IMR-90 (cell line): Measurements from ENCODE around the gene PAX8. TPM values are rescaled to one million over a fixed set of nuclear protein-coding genes. Genes with fewer than 3 reads are reported as not detected.

ENCODE experiments used
- ATAC-seq: fragments of 200-7000 bp; cut with Tn5 transposase; 2 replicates; pipeline ENCODE4 v1.9.1; 2020; ENCODE audit warnings: low read depth, mild to moderate bottlenecking, moderate library complexity
- BruUV-seq: library from RNA; stranded (reverse); fragments of 400-500 nt; replicated peaks from 2 replicates; lab custom pipeline; 2021; lab: Mats Ljungman, UMichigan
- CTCF ChIA-PET: fragments of 300-600 bp; formaldehyde crosslinking; extraction: SDS; loops from one replicate; lab custom pipeline; 2021; ENCODE audit warnings: antibody characterized with exemption; lab: Yijun Ruan, JAX
- POLR2A ChIA-PET: fragments of 300-600 bp; sonication (Branson Sonifier 250); formaldehyde crosslinking; loops from one replicate; lab custom pipeline; 2022; ENCODE audit warnings: antibody characterized with exemption; ENCODE audit not compliant: unreplicated experiment; lab: Charles Lee
- DNase-seq: peaks from one replicate; pipeline ENCODE4 v3.0.0; 2013
- H2AFZ ChIP-seq: replicated peaks from 2 replicates; pipeline ENCODE3; 2013; ENCODE audit warnings: low read length, mild to moderate bottlenecking; ENCODE audit not compliant: poor library complexity
- H2AK5ac ChIP-seq: 2 replicates; pipeline ENCODE4 v1.6.1; 2013; ENCODE audit warnings: low read depth, low read length, inconsistent platforms
- H2AK9ac ChIP-seq: replicated peaks from 2 replicates; pipeline ENCODE3; 2013; ENCODE audit warnings: mild to moderate bottlenecking, low read depth, low read length, moderate library complexity; ENCODE audit not compliant: poor library complexity
- H2BK120ac ChIP-seq: 2 replicates; pipeline ENCODE4 v1.6.1; 2013; ENCODE audit warnings: low read depth, low read length, inconsistent platforms
- H2BK15ac ChIP-seq: 3 replicates; pipeline ENCODE4 v1.6.1; 2013; ENCODE audit warnings: low read depth, low read length, inconsistent platforms
- H2BK20ac ChIP-seq: 2 replicates; pipeline ENCODE4 v1.6.1; 2013; ENCODE audit warnings: low read depth, mild to moderate bottlenecking, inconsistent platforms, low read length, moderate library complexity
- H2BK5ac ChIP-seq: 2 replicates; pipeline ENCODE4 v1.6.1; 2013; ENCODE audit warnings: mild to moderate bottlenecking, low read depth, low read length, inconsistent platforms; ENCODE audit not compliant: poor library complexity, severe bottlenecking
- H3K14ac ChIP-seq: replicated peaks from 2 replicates; pipeline ENCODE4 v1.6.1; 2013; ENCODE audit warnings: low read depth, low read length, inconsistent platforms
- H3K18ac ChIP-seq: 2 replicates; pipeline ENCODE4 v1.6.1; 2013; ENCODE audit warnings: low read depth, low read length, control low read depth
- H3K23ac ChIP-seq: 2 replicates; pipeline ENCODE4 v1.6.1; 2013; ENCODE audit warnings: low read depth, low read length, inconsistent platforms
- H3K27ac ChIP-seq: 2 replicates; pipeline ENCODE4 v1.5.1; 2013; ENCODE audit warnings: mild to moderate bottlenecking, control low read depth, low read length; ENCODE audit not compliant: insufficient read depth
- H3K27me3 ChIP-seq: 2 replicates; pipeline ENCODE4 v1.6.1; 2013; ENCODE audit warnings: low read length; ENCODE audit not compliant: control insufficient read depth, insufficient read depth
- H3K36me3 ChIP-seq: 2 replicates; pipeline ENCODE4 v1.6.1; 2013; ENCODE audit warnings: low read length, mixed read lengths; ENCODE audit not compliant: control insufficient read depth, insufficient read depth
- H3K4ac ChIP-seq: 2 replicates; pipeline ENCODE4 v1.6.1; 2013; ENCODE audit warnings: low read depth, low read length, inconsistent platforms
- H3K4me1 ChIP-seq: 2 replicates; pipeline ENCODE4 v1.6.1; 2013; ENCODE audit warnings: low read length, mixed read lengths; ENCODE audit not compliant: control insufficient read depth, insufficient read depth
- H3K4me2 ChIP-seq: 2 replicates; pipeline ENCODE4 v1.6.1; 2013; ENCODE audit warnings: low read depth, mild to moderate bottlenecking, control low read depth, low read length, moderate library complexity
- H3K4me3 ChIP-seq: 2 replicates; pipeline ENCODE4 v1.5.1; 2013; ENCODE audit warnings: low read depth, mild to moderate bottlenecking, control low read depth, low read length, moderate library complexity; ENCODE audit not compliant: insufficient read depth
- H3K56ac ChIP-seq: 2 replicates; pipeline ENCODE4 v1.6.1; 2013; ENCODE audit warnings: low read length, inconsistent platforms; ENCODE audit not compliant: insufficient read depth; ENCODE audit errors: extremely low read depth
- H3K79me1 ChIP-seq, 2 experiments: 2 replicates each; pipeline ENCODE4 v1.6.1; 2013; ENCODE audit warnings: low read length in 2 of 2, inconsistent platforms in 1 of 2, low read depth in 1 of 2
- H3K9ac ChIP-seq: 2 replicates; pipeline ENCODE4 v1.6.1; 2013; ENCODE audit warnings: low read depth, low read length, control low read depth
- H3K9me1 ChIP-seq: 2 replicates; pipeline ENCODE4 v1.6.1; 2013; ENCODE audit warnings: low read length, inconsistent platforms; ENCODE audit not compliant: insufficient read depth
- H3K9me3 ChIP-seq: 2 replicates; pipeline ENCODE4 v1.6.1; 2013; ENCODE audit warnings: low read length; ENCODE audit not compliant: control insufficient read depth, insufficient read depth
- H4K20me1 ChIP-seq: 2 replicates; pipeline ENCODE4 v1.6.1; 2013; ENCODE audit warnings: low read length, inconsistent platforms; ENCODE audit not compliant: insufficient read depth
- H4K5ac ChIP-seq: 2 replicates; pipeline ENCODE4 v1.6.1; 2013; ENCODE audit warnings: mild to moderate bottlenecking, low read depth, low read length, control low read depth
- H4K8ac ChIP-seq, 2 experiments: 2 replicates each; pipeline ENCODE4 v1.6.1; 2013; ENCODE audit warnings: low read depth in 2 of 2, low read length in 2 of 2, control low read depth in 1 of 2, inconsistent platforms in 1 of 2
- H4K91ac ChIP-seq: 2 replicates; pipeline ENCODE4 v1.6.1; 2013; ENCODE audit warnings: low read depth, low read length, inconsistent platforms; ENCODE audit not compliant: insufficient read depth
- BHLHE40 ChIP-seq: fragments of 150-350 bp; IDR thresholded peaks from 2 replicates; pipeline ENCODE4 v1.6.1; 2016; ENCODE audit warnings: mild to moderate bottlenecking, low read depth, low read length
- CEBPB ChIP-seq: IDR thresholded peaks from 2 replicates; pipeline ENCODE4 v1.6.1; 2012; ENCODE audit warnings: low read depth, low read length, improper control_type of control experiment
- CHD1 ChIP-seq: IDR thresholded peaks from 2 replicates; pipeline ENCODE4 v1.6.1; 2012; ENCODE audit warnings: low read depth, low read length, improper control_type of control experiment
- ELK1 ChIP-seq: fragments of 150-350 bp; IDR thresholded peaks from 2 replicates; pipeline ENCODE4 v1.6.1; 2016; ENCODE audit warnings: low read depth, mild to moderate bottlenecking, low read length, moderate library complexity, borderline replicate concordance
- FOS ChIP-seq: fragments of 150-350 bp; IDR thresholded peaks from 2 replicates; pipeline ENCODE4 v1.6.1; 2016; ENCODE audit warnings: low read depth, low read length
- MAFK ChIP-seq: IDR thresholded peaks from 2 replicates; pipeline ENCODE4 v1.6.1; 2012; ENCODE audit warnings: low read depth, low read length, improper control_type of control experiment
- MAZ ChIP-seq: IDR thresholded peaks from 2 replicates; pipeline ENCODE4 v1.6.1; 2012; ENCODE audit warnings: low read depth, mild to moderate bottlenecking, low read length, improper control_type of control experiment, moderate library complexity, borderline replicate concordance
- MXI1 ChIP-seq: IDR thresholded peaks from 2 replicates; pipeline ENCODE4 v1.6.1; 2012; ENCODE audit warnings: low read depth, mild to moderate bottlenecking, low read length, moderate library complexity, borderline replicate concordance
- NFE2L2 ChIP-seq: fragments of 150-350 bp; IDR thresholded peaks from 2 replicates; pipeline ENCODE4 v1.6.1; 2016; ENCODE audit warnings: low read depth, mild to moderate bottlenecking, low read length
- POLR2A ChIP-seq: IDR thresholded peaks from 2 replicates; pipeline ENCODE4 v1.6.1; 2012; ENCODE audit warnings: mild to moderate bottlenecking, low read depth, low read length
- RAD21 ChIP-seq: IDR thresholded peaks from 2 replicates; pipeline ENCODE4 v1.6.1; 2012; ENCODE audit warnings: low read length, improper control_type of control experiment
- RCOR1 ChIP-seq: IDR thresholded peaks from 2 replicates; pipeline ENCODE4 v1.6.1; 2012; ENCODE audit warnings: mild to moderate bottlenecking, low read length, improper control_type of control experiment; ENCODE audit not compliant: insufficient replicate concordance
- RFX5 ChIP-seq: IDR thresholded peaks from 2 replicates; pipeline ENCODE4 v1.8.0; 2012; ENCODE audit warnings: low read depth, mild to moderate bottlenecking, low read length, moderate library complexity
- SMC3 ChIP-seq: fragments of 150-350 bp; IDR thresholded peaks from 2 replicates; pipeline ENCODE4 v1.6.1; 2016; ENCODE audit warnings: low read depth, mild to moderate bottlenecking, antibody characterized with exemption, low read length, moderate library complexity
- USF2 ChIP-seq: fragments of 150-350 bp; IDR thresholded peaks from 2 replicates; pipeline ENCODE4 v1.6.1; 2017; ENCODE audit warnings: mild to moderate bottlenecking, antibody characterized with exemption, low read length, low read depth
- WGBS, 2 experiments: methylation state at CpG; one replicate each; pipeline versions ENCODE4 v1.1.5 to v1.1.7; 2013; ENCODE audit warnings: missing lambda C conversion rate in 2 of 2; ENCODE audit not compliant: insufficient read length in 1 of 2; ENCODE audit errors: extremely low coverage in 2 of 2; 5-methylcytosine and 5-hydroxymethylcytosine counted together
- dilution Hi-C: fragments of 300-500 bp; cut with HindIII; formaldehyde crosslinking; loops from one replicate; pipeline ENCODE4 v1.14.3; 2018; ENCODE audit warnings: low sequenced_read_pairs; ENCODE audit not compliant: unreplicated experiment
- in situ Hi-C: fragments of 300-500 bp; cut with MboI; formaldehyde crosslinking; loops from 3 replicates; pipeline ENCODE4 v1.14.3; 2019; ENCODE audit warnings: low sequenced_read_pairs, inconsistent platforms, mixed read lengths
- intact Hi-C: fragments of 100-400 bp; cut with micrococcal nuclease; formaldehyde crosslinking; loops from 2 replicates; pipeline ENCODE4 v1.10.0; 2022
- polyA plus RNA-seq, 3 experiments: library from polyadenylated mRNA; depleted of rRNA; stranded (reverse); fragments of >200 nt; gene quantifications; 2 replicates each; pipeline ENCODE4 v1.2.3, GENCODE V29; 2012; ENCODE audit warnings: low replicate concordance in 1 of 3
- total RNA-seq: library from RNA; depleted of rRNA; stranded (reverse); fragments of >200 nt; gene quantifications from 2 replicates; pipeline ENCODE4 v1.2.3, GENCODE V29; 2012

The PAX8 gene
- total and polyA plus RNA-seq, 2 of the 4 experiments (the other 2 are of a cell fraction), result 0.18 to 1.5 TPM

- no CpG with 5 or more reads among the region's 1 CpG for WGBS, 2 experiments
- H3K4me2 ChIP-seq, result no peak overlapping the region
- H2BK120ac ChIP-seq, result no peak overlapping the region
- no peak overlapping the region for H3K18ac ChIP-seq
- no peak overlapping the region for H3K14ac ChIP-seq
- H3K9me3 ChIP-seq, result no peaks in the 10 kb centered on the region
- no peak overlapping the region for H2AK9ac ChIP-seq
- no peaks in the 10 kb centered on the region for H3K79me1 ChIP-seq
- no TSS peak for BruUV-seq
- no peak overlapping the region for H2AK5ac ChIP-seq
- no peak overlapping the region for H2BK5ac ChIP-seq
- no peak overlapping the region for H3K4me3 ChIP-seq
- H3K9me1 ChIP-seq, result no peaks in the 10 kb centered on the region
- peaks cover 15% of the 10 kb centered on the region for H3K27me3 ChIP-seq
- no peak overlapping the region for H4K8ac ChIP-seq
- in situ Hi-C loops (no loop called here), intact Hi-C loops (no loop called here), dilution Hi-C loops (no loop called here)
- H2BK15ac ChIP-seq, result no peak overlapping the region
- H4K91ac ChIP-seq, result no peak overlapping the region
- ATAC-seq, result no peak
- TF ChIP-seq MXI1, result no peak
- no peak for TF ChIP-seq CEBPB
- no peak for TF ChIP-seq USF2
- no peak for TF ChIP-seq RAD21
- TF ChIP-seq BHLHE40, result no peak
- no peak for TF ChIP-seq FOS
- TF ChIP-seq RCOR1, result no peak
- TF ChIP-seq SMC3, result no peak
- TF ChIP-seq RFX5, result no peak
- TF ChIP-seq CHD1, result no peak
- TF ChIP-seq ELK1, result no peak
- no peak for TF ChIP-seq MAFK
- TF ChIP-seq POLR2A, result no peak
- no peak for TF ChIP-seq MAZ
- no peak for TF ChIP-seq NFE2L2
- no peak overlapping the region for H2BK20ac ChIP-seq
- no peak overlapping the region for H4K5ac ChIP-seq
- ChIA-PET CTCF (interaction anchor here (1.4 to 1.6 kb wide), 2 partner anchors 8 to 9 kb away, joined by 3 read pairs; no protein-coding TSS in a partner anchor), POLR2A (no interaction called here)
- no peak overlapping the region for H3K9ac ChIP-seq
- no peak overlapping the region for H3K27ac ChIP-seq
- H3K4ac ChIP-seq, result no peak overlapping the region
- no peak for DNase-seq
- no peaks in the 10 kb centered on the region for H3K36me3 ChIP-seq
- no peak overlapping the region for H2AFZ ChIP-seq
- no peaks in the 10 kb centered on the region for H3K4me1 ChIP-seq
- no peak overlapping the region for H3K56ac ChIP-seq
- H3K23ac ChIP-seq, result no peak overlapping the region
- H4K20me1 ChIP-seq, result no peaks in the 10 kb centered on the region
Measured at GRCh38 chr2:113190871-113191270, 87.8 kb downstream of the PAX8 start.
